ENCODE measurements around the gene CLHC1. TPM values are rescaled to one million over a fixed set of nuclear protein-coding genes. Genes with fewer than 3 reads are reported as not detected.

CLHC1 gene
- total and polyA plus RNA-seq, 2 of the 8 experiments (the other 6 are each of a cell fraction or from before 2014, with no cell fraction given): 2.6 to 10.8 TPM

DNA sequence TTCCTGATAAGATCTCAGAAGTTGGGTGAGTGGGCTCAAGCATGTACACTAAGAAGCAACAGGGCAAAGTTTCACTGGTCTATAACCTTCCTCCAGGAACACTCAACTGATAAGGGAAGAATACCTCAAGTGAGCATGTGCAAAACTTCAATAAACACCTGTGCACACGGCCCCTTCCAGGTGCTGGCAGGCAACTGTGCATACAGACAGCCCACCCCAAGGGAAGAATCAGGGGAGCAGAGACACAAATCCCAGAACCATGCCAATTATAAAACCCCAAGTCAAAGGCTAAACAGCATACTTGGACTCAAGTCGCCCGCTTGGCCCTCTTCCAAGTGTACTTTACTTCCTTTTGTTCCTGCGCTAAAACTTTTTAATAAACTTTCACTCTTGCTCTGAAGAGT, 96.0 kb downstream of the CLHC1 start:
- no peak overlapping the region for H2BK20ac ChIP-seq (ENCODE audit: low read length)
- no peak overlapping the region for H2BK5ac ChIP-seq (ENCODE audit: low read depth, low read length)
- FAIRE-seq (no peak), DNase-seq (ENCODE audit: low read depth in 1 of 2, low spot score in 2 of 2) (no peak)
- no peak overlapping the region for H4K8ac ChIP-seq (ENCODE audit: extremely low read depth, insufficient read depth, low read length)
- no peak overlapping the region for H4K91ac ChIP-seq (replicated peaks; ENCODE audit: insufficient read length, low read length)
- no peaks in the 10 kb centered on the region for H3K79me2 ChIP-seq (ENCODE audit: control insufficient read depth in 1 of 2, insufficient read depth in 2 of 2, low read length in 2 of 2)
- H4K20me1 ChIP-seq (replicated peaks in 1 of 2; ENCODE audit: control insufficient read depth in 1 of 2, insufficient read depth in 2 of 2, low read length in 2 of 2): no peaks in the 10 kb centered on the region
- H2BK15ac ChIP-seq (ENCODE audit: low read length): peak overlapping the region; percentile 46; the same call in 1 of the 2 replicates
- H3K9ac ChIP-seq (replicated peaks in 1 of 4; ENCODE audit: extremely low read depth in 1 of 4, low read depth in 3 of 4, low read length in 3 of 4): no peak overlapping the region
- CTCF ChIA-PET (ENCODE audit: partially characterized antibody): interaction anchor here (1.4 to 3.6 kb wide), 2 partner anchors 32 to 88 kb away, joined by 4 to 18 read pairs; no protein-coding TSS in a partner anchor
- no peaks in the 10 kb centered on the region for H3K27me3 ChIP-seq (replicated peaks in 1 of 4; ENCODE audit: control insufficient read depth in 3 of 4, extremely low read depth in 1 of 4, insufficient read depth in 3 of 4, low read length in 3 of 4)
- H3K27ac ChIP-seq (ENCODE audit: low read depth, low read length): no peak overlapping the region
- 87% methylated on average over 4 of the region's 4 CpGs; no CpG with 5 or more reads in 1 of the 2 experiments for WGBS, 2 experiments (ENCODE audit: extremely low coverage in 1 of 2, insufficient coverage in 1 of 2, insufficient read length in 1 of 2, insufficient replicate concordance in 2 of 2, low coverage in 1 of 2, low lambda C conversion rate in 2 of 2, missing lambda C conversion rate in 1 of 2)
- H3K56ac ChIP-seq (replicated peaks; ENCODE audit: insufficient read length, low read depth, low read length): no peak overlapping the region
- H3K4me1 ChIP-seq (replicated peaks in 1 of 4; ENCODE audit: control insufficient read depth in 3 of 4, insufficient read depth in 4 of 4, low read length in 3 of 4): peaks cover 12 to 27% (median 24%) of the 10 kb centered on the region in 4 experiments
- no peaks in the 10 kb centered on the region for H3K79me1 ChIP-seq (ENCODE audit: low read depth, low read length)
- H3K23me2 ChIP-seq (ENCODE audit: low read depth, low read length): peaks cover 2% of the 10 kb centered on the region
- H2AFZ ChIP-seq (ENCODE audit: low read length): no peak overlapping the region
- H2BK120ac ChIP-seq (replicated peaks; ENCODE audit: low read depth, low read length): no peak overlapping the region
- no peak overlapping the region for H3K4me3 ChIP-seq (ENCODE audit: extremely low read depth in 1 of 4, insufficient read depth in 2 of 4, low read depth in 3 of 4, low read length in 4 of 4)
- H4K5ac ChIP-seq (ENCODE audit: insufficient read length, low read depth, low read length): no peak overlapping the region
- H3K9me3 ChIP-seq (ENCODE audit: insufficient read depth in 2 of 2, low read depth in 1 of 2, low read length in 1 of 2): no peaks in the 10 kb centered on the region
- POLR2A ChIA-PET (ENCODE audit: partially characterized antibody): interaction anchor here (0.6 to 2.6 kb wide), 3 partner anchors 12 to 87 kb away, joined by 3 to 10 read pairs (median 3); no protein-coding TSS in a partner anchor
- no peak overlapping the region for H3K4me2 ChIP-seq (ENCODE audit: insufficient read depth in 1 of 2, low read depth in 2 of 2, low read length in 2 of 2)
- H2BK12ac ChIP-seq (ENCODE audit: low read depth, low read length): peak overlapping the region; percentile 2; the same call in 1 of the 2 replicates
- no peak overlapping the region for H3K4ac ChIP-seq (replicated peaks; ENCODE audit: insufficient read length, low read depth, low read length)
- H3K23ac ChIP-seq (ENCODE audit: insufficient read length): no peak overlapping the region
- H3K18ac ChIP-seq (ENCODE audit: extremely low read depth, low read length): no peak overlapping the region
- no peaks in the 10 kb centered on the region for H3K36me3 ChIP-seq (ENCODE audit: control insufficient read depth in 2 of 4, insufficient read depth in 4 of 4, low read length in 3 of 4)
- no peak overlapping the region for H3K14ac ChIP-seq (ENCODE audit: insufficient read length)
- no peak for TF ChIP-seq BACH1 (IDR thresholded peaks at IDR 0.05; ENCODE audit: low read length)
- H2AK5ac ChIP-seq (ENCODE audit: low read depth, low read length): no peak overlapping the region
